T-helper 17 cell (primary cell): ENCODE data around the gene RNF103. TPM values are rescaled to one million over a fixed set of nuclear protein-coding genes. Genes with fewer than 3 reads are reported as not detected.
A peak's percentile ranks its signal among the peaks of the same experiment; 100 is the strongest.
"Not testable (repeated sequence)": the region's sequence is repeated elsewhere in the genome, so short reads cannot be mapped to it uniquely, and the experiment has no call there.

Source experiments
- ATAC-seq: fragments of 150-1000 bp; cut with Tn5 transposase; 2 replicates; pipeline ENCODE4 v1.10.0; 2021; ENCODE audit warnings: mild to moderate bottlenecking, moderate library complexity
- DNase-seq, 3 donors: peaks; one replicate each; pipeline versions ENCODE4 v3.0.0 to v3.0.0-alpha.2; 2020 to 2021
- H3K9me3 ChIP-seq: one replicate; pipeline ENCODE4 v1.7.0; 2013; ENCODE audit warnings: low read length, mild to moderate bottlenecking; ENCODE audit not compliant: control insufficient read depth, poor library complexity, severe bottlenecking
- H3K27ac Mint-ChIP-seq: one replicate; pipeline ENCODE4 v1.8.0; 2022; ENCODE audit warnings: mild to moderate bottlenecking, moderate library complexity, mixed read lengths
- H3K27me3 Mint-ChIP-seq: one replicate; pipeline ENCODE4 v1.8.0; 2022; ENCODE audit warnings: mixed read lengths
- H3K36me3 Mint-ChIP-seq: one replicate; pipeline ENCODE4 v1.8.0; 2022; ENCODE audit warnings: low read depth, mixed read lengths
- H3K4me1 Mint-ChIP-seq: one replicate; pipeline ENCODE4 v1.8.0; 2022; ENCODE audit warnings: mild to moderate bottlenecking, mixed read lengths
- H3K4me3 Mint-ChIP-seq: one replicate; pipeline ENCODE4 v1.8.0; 2022; ENCODE audit warnings: mild to moderate bottlenecking, moderate library complexity, mixed read lengths
- total RNA-seq, 4 donors: library from RNA in 2 of 4; stranded (reverse) in 2 of 4; gene quantifications; one replicate each; pipeline ENCODE4 v1.2.3 and lab custom pipeline; 2022 to 2026

The RNF103 gene
- total RNA-seq, 2 donors from 2014 or later: 57.2 to 58.7 TPM

GRCh38 chr2:86617153-86617552, 6.5 kb downstream of the RNF103 start:
- Mint-ChIP-seq H3K36me3 (peaks cover 7% of the 10 kb centered on the region), H3K27ac (no peak overlapping the region), H3K4me1 (peaks cover 30% of the 10 kb centered on the region), H3K4me3 (no peak overlapping the region), H3K27me3 (no peaks in the 10 kb centered on the region)
- ATAC-seq (no peak), DNase-seq (no peak)
- H3K9me3 ChIP-seq: no peaks in the 10 kb centered on the region

- no peaks in the 10 kb centered on the region for H3K27me3 Mint-ChIP-seq
- H3K27ac Mint-ChIP-seq: no peak overlapping the region
- no peak for ATAC-seq
- no peak overlapping the region for H3K4me3 Mint-ChIP-seq
- H3K4me1 Mint-ChIP-seq: peaks cover 30% of the 10 kb centered on the region
- DNase-seq: no peak
- H3K9me3 ChIP-seq: no peaks in the 10 kb centered on the region
- H3K36me3 Mint-ChIP-seq: peaks cover 10% of the 10 kb centered on the region
Measured at GRCh38 chr2:86616502-86616901, 7.2 kb downstream of the RNF103 start.

GRCh38 chr2:86615596-86615995, 8.1 kb downstream of the RNF103 start:
- peaks cover 25% of the 10 kb centered on the region for H3K4me1 Mint-ChIP-seq
- DNase-seq: no peak
- H3K9me3 ChIP-seq: no peaks in the 10 kb centered on the region
- no peak for ATAC-seq
- no peaks in the 10 kb centered on the region for H3K27me3 Mint-ChIP-seq
- H3K27ac Mint-ChIP-seq: no peak overlapping the region
- H3K4me3 Mint-ChIP-seq: no peak overlapping the region
- H3K36me3 Mint-ChIP-seq: peaks cover 17% of the 10 kb centered on the region

- H3K27ac Mint-ChIP-seq: peak overlapping the region; percentile 79
- no peak overlapping the region for H3K4me3 Mint-ChIP-seq
- peaks cover 19% of the 10 kb centered on the region for H3K36me3 Mint-ChIP-seq
- ATAC-seq (no peak), DNase-seq (no peak)
- no peaks in the 10 kb centered on the region for H3K27me3 Mint-ChIP-seq
- peaks cover 16% of the 10 kb centered on the region for H3K4me1 Mint-ChIP-seq
- no peaks in the 10 kb centered on the region for H3K9me3 ChIP-seq
Measured at GRCh38 chr2:86613515-86613914, 10.2 kb downstream of the RNF103 start.

GRCh38 chr2:86610871-86611270, 12.8 kb downstream of the RNF103 start:
- Mint-ChIP-seq H3K27ac (no peak overlapping the region), H3K27me3 (no peaks in the 10 kb centered on the region), H3K4me3 (no peak overlapping the region), H3K36me3 (peaks cover 17% of the 10 kb centered on the region), H3K4me1 (peaks cover 18% of the 10 kb centered on the region)
- no peaks in the 10 kb centered on the region for H3K9me3 ChIP-seq
- DNase-seq (no peak), ATAC-seq (peak; percentile 28)

GRCh38 chr2:86608832-86609410, 14.7 kb downstream of the RNF103 start:
- Mint-ChIP-seq H3K4me1 (peaks cover 17% of the 10 kb centered on the region), H3K27me3 (no peaks in the 10 kb centered on the region), H3K27ac (no peak overlapping the region), H3K4me3 (no peak overlapping the region), H3K36me3 (peaks cover 22% of the 10 kb centered on the region)
- ATAC-seq (no peak), DNase-seq (no peak)
- no peaks in the 10 kb centered on the region for H3K9me3 ChIP-seq

- H3K27me3 Mint-ChIP-seq: no peaks in the 10 kb centered on the region
- no peaks in the 10 kb centered on the region for H3K9me3 ChIP-seq
- no peak overlapping the region for H3K4me3 Mint-ChIP-seq
- ATAC-seq (peak; percentile 28), DNase-seq (no peak)
- no peak overlapping the region for H3K27ac Mint-ChIP-seq
- H3K36me3 Mint-ChIP-seq: peaks cover 17% of the 10 kb centered on the region
- peaks cover 15% of the 10 kb centered on the region for H3K4me1 Mint-ChIP-seq
Measured at GRCh38 chr2:86603905-86604304, 19.8 kb downstream of the RNF103 start.

- Mint-ChIP-seq H3K4me3 (no peak overlapping the region), H3K4me1 (peaks cover 7% of the 10 kb centered on the region), H3K27ac (no peak overlapping the region), H3K27me3 (peaks cover 11% of the 10 kb centered on the region), H3K36me3 (peaks cover 5% of the 10 kb centered on the region)
- DNase-seq (no peak), ATAC-seq (no peak)
- H3K9me3 ChIP-seq: no peaks in the 10 kb centered on the region
Measured at GRCh38 chr2:86598966-86599365, 24.7 kb downstream of the RNF103 start.

- H3K4me1 Mint-ChIP-seq: peaks cover 2% of the 10 kb centered on the region
- H3K36me3 Mint-ChIP-seq: no peaks in the 10 kb centered on the region
Measured at GRCh38 chr2:86596118-86596517, 27.5 kb downstream of the RNF103 start.

GRCh38 chr2:86593266-86593665, 30.4 kb downstream of the RNF103 start:
- H3K4me1 Mint-ChIP-seq: no peaks in the 10 kb centered on the region
- no peak overlapping the region for H3K4me3 Mint-ChIP-seq
- H3K9me3 ChIP-seq: no peaks in the 10 kb centered on the region
- peaks cover under 1% of the 10 kb centered on the region for H3K36me3 Mint-ChIP-seq
- peaks cover 22% of the 10 kb centered on the region for H3K27me3 Mint-ChIP-seq
- no peak for ATAC-seq
- DNase-seq: no peak
- no peak overlapping the region for H3K27ac Mint-ChIP-seq

More at GRCh38 chr2:86596118-86596517, 27.5 kb downstream of the RNF103 start:
- H3K27ac Mint-ChIP-seq: no peak overlapping the region
- H3K4me3 Mint-ChIP-seq: no peak overlapping the region
- DNase-seq (no peak), ATAC-seq (no peak)
- H3K9me3 ChIP-seq: no peaks in the 10 kb centered on the region
- H3K27me3 Mint-ChIP-seq: peaks cover 22% of the 10 kb centered on the region

- no peaks in the 10 kb centered on the region for H3K9me3 ChIP-seq
- Mint-ChIP-seq H3K4me3 (no peak overlapping the region), H3K27ac (no peak overlapping the region), H3K27me3 (peaks cover 22% of the 10 kb centered on the region), H3K36me3 (peaks cover 2% of the 10 kb centered on the region), H3K4me1 (no peaks in the 10 kb centered on the region)
- DNase-seq (no peak), ATAC-seq (no peak)
Measured at GRCh38 chr2:86592547-86593230, 31.0 kb downstream of the RNF103 start.

- H3K36me3 Mint-ChIP-seq, H3K27ac Mint-ChIP-seq, DNase-seq, H3K4me3 Mint-ChIP-seq, H3K9me3 ChIP-seq, ATAC-seq, H3K4me1 Mint-ChIP-seq: not testable (repeated sequence)
- H3K27me3 Mint-ChIP-seq: peaks cover 17% of the 10 kb centered on the region
Measured at GRCh38 chr2:86589701-86590100, 34.0 kb downstream of the RNF103 start.

GRCh38 chr2:86584151-86584913, 39.3 kb downstream of the RNF103 start:
- H3K4me1 Mint-ChIP-seq: peaks cover 8% of the 10 kb centered on the region
- H3K36me3 Mint-ChIP-seq: peaks cover 2% of the 10 kb centered on the region
- no peaks in the 10 kb centered on the region for H3K9me3 ChIP-seq
- DNase-seq (no peak), ATAC-seq (peak; percentile 95)
- H3K4me3 Mint-ChIP-seq: no peak overlapping the region
- peak overlapping the region; percentile 37 for H3K27ac Mint-ChIP-seq
- H3K27me3 Mint-ChIP-seq: no peaks in the 10 kb centered on the region
